NCI-H128 (cell line): Measurements from ENCODE around the gene CTNNA1.
"Not testable (repeated sequence)": the region's sequence is repeated elsewhere in the genome, so short reads cannot be mapped to it uniquely, and the experiment has no call there.

ENCODE experiments used
- DNase-seq: peaks from one replicate; lab custom pipeline; 2025; ENCODE audit not compliant: unreplicated experiment; lab: John Stamatoyannopoulos, UW

Gene CTNNA1, protein sequence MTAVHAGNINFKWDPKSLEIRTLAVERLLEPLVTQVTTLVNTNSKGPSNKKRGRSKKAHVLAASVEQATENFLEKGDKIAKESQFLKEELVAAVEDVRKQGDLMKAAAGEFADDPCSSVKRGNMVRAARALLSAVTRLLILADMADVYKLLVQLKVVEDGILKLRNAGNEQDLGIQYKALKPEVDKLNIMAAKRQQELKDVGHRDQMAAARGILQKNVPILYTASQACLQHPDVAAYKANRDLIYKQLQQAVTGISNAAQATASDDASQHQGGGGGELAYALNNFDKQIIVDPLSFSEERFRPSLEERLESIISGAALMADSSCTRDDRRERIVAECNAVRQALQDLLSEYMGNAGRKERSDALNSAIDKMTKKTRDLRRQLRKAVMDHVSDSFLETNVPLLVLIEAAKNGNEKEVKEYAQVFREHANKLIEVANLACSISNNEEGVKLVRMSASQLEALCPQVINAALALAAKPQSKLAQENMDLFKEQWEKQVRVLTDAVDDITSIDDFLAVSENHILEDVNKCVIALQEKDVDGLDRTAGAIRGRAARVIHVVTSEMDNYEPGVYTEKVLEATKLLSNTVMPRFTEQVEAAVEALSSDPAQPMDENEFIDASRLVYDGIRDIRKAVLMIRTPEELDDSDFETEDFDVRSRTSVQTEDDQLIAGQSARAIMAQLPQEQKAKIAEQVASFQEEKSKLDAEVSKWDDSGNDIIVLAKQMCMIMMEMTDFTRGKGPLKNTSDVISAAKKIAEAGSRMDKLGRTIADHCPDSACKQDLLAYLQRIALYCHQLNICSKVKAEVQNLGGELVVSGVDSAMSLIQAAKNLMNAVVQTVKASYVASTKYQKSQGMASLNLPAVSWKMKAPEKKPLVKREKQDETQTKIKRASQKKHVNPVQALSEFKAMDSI

DNA sequence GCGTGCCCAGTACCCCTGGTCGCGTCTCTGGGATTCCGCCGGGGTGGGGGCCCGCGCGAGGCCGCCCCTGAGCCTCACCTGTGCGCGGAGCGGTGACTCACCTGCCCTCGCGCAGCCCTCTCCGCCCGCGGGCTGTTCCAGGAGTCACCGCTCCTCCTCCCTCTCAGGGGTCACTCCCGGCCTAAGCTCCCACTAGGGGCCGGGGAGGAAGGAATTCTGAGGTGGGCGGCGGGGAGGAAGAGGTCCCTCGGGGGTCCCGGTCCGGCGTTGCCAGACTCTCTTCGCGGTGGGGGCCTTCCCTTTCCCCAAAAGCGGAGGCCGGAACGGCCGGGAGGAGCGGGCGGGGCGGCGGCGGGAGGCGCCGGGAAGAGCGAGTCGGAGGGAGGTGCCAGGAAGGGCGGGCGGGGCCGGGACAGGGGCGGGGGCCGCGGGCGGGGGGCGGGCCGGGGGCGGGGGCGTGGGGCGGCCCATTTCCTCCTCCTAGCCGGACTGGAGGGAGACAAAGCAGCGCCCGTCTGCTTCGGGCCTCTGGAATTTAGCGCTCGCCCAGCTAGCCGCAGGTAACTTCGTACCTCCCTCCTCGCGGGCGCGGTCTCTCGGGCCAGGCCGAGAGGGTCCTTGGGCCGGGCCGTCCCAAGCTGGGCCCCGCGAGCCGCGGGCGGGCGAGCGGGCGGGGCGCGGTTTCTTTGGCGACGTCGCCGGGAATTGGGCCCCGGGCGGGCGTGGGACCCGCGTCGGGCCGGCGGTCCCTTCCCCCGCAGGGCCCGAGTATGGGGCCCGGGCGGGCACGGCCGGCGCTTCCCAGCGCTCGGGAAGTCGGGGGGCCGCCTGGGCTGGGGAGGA, at the start of gene CTNNA1:
TSS of gene CTNNA1 (plus strand) at position 475 of the 843 bp plus-strand sequence. CDS start 28,500 bp downstream, outside the sequence.
- DNase-seq, result no peak

DNA sequence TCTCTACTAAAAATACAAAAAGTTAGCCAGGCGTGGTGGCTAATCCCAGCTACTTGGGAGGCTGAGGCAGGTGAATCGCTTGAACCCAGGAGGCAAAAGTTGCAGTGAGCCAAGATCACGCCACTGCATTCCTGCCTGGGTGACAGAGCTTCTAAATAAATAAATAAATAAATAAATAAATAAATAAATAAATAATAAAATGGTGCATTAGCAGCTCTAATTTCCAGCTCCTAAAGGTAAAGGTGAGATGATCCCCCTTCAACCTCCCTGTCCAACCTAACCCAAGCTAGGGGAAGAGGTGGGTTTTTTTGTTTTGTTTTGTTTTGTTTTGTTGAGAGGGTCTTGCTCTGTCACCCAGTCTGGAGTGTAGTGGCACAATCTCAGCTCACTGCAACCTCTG, 49.4 kb upstream of the CTNNA1 start:
- not testable (repeated sequence) for DNase-seq

DNA sequence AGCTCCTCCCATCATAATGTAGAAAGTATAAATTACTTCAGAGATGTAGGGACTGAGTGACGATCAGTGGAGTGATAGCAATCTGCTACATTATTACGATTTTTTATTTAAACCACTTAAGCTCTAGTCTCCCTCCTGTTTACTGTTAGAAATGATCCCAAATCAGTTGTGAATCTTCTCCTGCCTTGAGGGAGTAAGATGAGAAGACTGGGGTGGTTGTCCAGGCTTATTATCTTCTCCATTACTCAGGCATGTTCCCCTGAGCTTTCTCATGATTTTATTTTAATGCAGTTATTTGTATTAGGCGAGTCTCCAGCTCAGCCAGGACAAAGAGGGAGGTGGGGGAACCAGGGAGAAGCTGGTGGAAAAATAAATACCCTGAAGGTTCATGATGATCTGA, 48.2 kb upstream of the CTNNA1 start:
- DNase-seq, result no peak

DNA sequence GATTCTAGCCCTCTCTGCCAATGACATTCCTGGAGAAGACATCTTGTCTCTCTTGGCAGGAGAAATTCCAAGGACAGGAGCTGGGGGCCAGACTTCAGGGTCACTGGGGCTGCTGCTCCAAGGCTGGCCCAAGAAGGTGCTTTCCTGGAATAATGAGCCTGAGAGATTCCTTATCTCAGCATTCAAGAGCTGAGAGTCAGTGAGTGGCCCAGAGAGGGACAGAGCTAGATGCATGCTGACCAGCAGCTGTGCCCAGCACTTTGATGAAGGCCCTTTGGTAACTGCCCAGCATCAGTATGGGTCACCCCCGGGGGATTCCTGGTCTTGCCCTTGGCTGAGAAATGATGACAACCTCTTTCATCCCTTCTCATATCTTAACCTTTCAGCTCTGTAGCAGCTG, 47.7 kb upstream of the CTNNA1 start:
- no peak for DNase-seq

DNA sequence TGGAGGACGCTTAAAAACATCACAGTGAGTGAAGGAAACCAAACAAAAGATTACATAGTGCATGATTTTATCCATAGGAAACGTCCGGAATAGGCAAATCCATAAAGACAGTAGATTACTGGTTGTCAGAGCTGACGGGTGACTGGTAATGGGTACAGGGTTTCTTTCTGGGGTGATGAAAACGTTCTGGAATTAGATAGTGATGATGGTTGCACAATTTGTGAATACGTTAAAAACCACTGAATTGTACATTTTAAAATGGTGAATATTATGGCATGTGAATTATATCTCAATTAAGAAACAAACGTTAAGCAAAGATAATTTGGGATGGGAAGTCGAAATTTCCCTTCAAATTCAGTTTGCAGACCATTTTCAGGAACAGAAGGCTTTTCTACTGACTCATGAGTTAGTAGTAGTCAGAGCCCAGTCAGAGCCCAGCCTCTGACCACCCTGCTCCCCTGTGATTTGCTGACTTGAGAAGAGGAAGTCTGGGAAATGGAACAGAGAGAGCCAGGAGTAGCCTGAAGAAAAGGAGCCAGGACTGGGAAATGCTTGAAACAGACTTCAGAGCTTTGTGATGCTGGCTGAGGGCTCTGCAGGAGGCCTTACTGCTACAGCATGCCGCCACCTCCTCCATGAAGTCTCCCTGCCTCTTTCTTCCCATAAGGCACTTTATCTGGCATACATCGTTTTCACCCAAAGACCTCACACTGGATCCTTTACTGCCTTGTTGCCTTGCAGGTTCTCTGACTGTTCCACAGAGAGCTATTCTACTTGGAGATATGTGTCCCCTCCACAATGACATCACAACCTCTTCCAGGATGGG, 46.4 kb upstream of the CTNNA1 start:
- no peak for DNase-seq

DNA sequence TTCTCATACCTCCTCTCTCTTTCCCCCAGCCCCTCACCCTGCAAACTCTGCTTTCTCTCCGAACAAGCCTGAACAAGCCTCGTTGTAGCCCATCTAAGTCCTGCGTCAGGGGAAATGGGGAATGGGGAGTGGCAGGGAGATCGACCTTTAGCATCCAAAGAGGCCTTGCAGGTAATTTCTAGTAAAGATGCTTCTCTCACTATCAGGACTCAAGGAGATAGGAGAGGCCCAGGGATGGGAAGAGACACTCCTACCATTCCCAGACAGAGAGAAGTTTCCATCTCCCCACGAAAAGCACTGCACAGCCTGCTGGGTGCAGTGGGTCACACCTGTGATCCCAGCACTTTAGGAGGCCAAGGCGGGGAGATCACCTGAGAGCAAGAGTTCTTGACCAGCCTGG, 44.4 kb upstream of the CTNNA1 start:
- no peak for DNase-seq

DNA sequence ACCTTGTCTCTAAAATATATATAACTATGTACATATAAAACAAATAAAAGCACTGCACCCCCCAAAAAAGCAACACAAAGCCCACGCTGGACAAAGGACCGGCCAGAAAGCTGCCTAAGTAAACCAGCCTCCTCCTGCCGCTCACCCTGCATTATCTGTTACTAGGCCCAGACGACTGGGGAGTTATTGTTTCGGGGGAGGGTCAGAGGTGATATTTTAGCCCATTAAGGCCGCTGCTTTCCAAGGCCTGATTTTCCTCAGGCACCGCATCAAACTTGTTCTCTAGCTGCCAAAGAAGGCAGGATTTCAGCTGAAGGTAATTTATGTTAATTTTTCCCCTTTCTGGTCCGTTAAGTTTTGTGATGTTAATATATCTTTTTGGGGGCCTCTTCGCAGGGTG, 44.0 kb upstream of the CTNNA1 start:
- DNase-seq, result no peak

DNA sequence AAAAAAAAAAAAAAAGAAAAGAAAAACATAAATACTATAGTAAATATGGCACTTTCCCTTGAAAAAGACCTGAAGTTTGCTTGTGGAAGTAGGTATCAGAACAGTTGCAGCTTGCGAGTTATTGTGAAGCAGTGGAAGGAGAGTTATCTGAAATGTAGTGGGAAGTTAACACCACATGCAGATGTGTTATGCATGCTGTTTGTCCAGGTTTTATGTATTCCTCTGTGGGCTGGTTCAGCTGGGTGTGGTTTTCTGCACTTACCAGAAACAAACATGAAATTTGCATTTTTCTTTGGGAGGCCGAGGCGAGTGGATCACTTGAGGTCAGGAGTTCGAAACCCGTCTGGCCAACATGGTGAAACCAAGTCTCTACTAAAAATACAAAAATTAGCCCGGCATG, 42.1 kb upstream of the CTNNA1 start:
- no peak for DNase-seq

DNA sequence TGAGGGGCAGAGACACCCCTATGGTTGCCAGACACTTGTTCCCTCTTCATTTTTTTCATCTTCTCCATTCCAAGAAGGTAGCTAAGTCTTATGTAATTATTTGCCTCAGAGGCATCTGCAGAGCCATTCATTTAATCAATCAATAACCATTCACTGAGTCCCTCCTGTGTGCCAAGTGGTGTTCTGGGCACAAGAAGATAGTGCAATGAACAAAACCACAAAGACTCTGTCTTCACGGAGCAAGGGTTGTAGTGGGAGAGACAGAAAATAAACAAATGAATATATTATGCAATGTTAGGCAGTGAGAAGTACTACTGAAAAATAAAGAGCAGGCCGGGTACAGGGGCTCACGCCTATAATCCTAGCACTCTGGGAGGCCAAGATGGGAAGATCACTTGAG, 41.4 kb upstream of the CTNNA1 start:
- no peak for DNase-seq

DNA sequence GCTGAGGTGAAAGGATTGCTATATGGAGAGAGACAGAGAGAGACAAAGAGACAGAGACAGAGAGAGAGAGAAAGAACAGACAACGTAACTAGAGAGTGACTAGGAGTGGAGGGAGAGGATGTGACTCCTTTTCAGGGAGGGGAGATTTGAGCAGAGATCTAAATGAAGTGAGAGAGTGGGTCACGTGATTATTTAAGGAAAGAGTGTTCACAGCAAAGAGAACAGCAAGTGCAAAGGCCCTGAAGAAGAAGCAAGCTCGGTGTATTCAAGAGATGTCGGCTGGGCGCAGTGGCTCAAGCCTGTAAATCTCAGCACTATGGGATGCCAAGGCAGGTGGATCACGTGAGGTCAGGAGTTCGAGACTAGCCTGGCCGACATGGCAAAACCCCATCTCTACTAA, 40.9 kb upstream of the CTNNA1 start:
- no peak for DNase-seq

DNA sequence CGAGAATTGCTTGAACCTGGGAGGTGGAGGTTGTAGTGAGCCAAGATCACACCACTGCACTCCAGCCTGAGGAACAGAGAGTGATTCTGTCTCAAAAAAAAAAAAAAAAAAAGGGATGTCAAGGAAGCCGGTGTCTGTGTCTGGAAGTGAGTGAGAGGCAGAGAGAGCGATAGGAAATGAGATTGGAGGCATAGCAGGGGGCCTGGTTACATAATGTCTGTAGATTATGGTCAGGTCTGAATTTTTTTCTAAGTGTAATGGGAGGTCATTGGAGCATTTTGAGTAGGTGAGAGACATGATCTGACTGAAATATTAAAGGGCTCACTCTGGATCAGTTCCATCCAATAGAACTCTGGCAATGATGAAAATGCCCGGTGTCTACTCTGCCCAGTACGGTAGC, 40.4 kb upstream of the CTNNA1 start:
- DNase-seq, result no peak

DNA sequence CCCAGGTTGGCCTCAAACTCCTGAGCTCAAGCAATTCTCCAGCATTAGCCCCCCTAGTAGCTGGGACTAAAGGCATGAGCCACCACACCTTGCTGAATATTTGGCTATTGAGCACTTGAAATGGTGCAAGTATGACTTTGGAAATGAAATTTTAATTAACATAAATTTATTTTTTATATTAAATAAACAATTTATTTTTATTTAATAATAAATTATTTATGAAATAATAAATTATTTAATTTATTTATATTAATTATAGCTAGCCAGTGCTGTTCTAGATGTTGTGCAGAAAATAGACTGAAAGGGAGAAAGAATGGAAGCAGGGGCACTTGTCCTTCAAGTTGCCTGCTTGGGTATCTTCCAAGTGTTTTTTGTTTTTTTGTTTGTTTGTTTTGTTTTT, 40.0 kb upstream of the CTNNA1 start:
- no peak for DNase-seq

DNA sequence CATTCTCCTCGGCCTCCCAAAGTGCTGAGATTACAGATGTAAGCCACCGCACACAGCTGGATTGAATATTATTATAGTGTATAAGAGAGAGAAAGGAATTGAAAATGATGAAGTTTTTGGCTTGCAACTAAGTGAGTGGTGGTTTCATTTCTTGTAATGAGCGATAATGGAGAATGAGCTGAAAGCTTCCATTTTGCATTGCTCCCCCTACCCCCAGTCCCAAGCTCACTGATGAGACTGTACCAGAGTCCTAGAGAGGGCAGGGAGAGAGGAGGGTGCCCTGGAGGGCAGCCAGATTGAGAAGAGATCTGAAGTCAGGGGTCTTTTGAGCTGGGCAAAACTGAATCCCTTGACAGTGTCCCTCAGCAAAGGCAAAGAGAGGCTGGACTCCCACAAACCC, 38.5 kb upstream of the CTNNA1 start:
- no peak for DNase-seq

DNA sequence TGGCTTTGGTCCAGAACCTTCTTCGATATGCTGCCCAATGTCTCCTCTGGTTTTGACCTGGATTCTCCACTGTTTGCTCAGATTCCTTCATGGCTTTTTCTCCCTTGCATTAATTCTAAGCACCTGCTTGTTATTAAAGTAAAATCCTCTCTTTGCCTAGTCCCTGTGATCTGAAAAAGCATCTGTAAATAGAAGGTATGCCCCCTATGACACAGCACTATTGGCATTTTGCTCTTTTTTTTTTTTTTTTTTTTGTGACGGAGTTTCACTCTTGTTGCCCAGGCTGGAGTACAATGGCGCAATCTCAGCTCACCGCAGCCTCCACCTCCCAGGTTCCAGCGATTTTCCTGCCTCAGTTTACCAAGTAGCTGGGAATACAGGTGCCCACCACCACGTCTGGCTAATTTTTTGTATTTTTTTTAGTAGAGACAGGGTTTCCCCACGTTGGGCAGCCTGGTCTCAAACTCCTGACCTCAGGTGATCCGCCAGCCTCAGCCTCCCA, 37.2 kb upstream of the CTNNA1 start:
- not testable (repeated sequence) for DNase-seq

DNA sequence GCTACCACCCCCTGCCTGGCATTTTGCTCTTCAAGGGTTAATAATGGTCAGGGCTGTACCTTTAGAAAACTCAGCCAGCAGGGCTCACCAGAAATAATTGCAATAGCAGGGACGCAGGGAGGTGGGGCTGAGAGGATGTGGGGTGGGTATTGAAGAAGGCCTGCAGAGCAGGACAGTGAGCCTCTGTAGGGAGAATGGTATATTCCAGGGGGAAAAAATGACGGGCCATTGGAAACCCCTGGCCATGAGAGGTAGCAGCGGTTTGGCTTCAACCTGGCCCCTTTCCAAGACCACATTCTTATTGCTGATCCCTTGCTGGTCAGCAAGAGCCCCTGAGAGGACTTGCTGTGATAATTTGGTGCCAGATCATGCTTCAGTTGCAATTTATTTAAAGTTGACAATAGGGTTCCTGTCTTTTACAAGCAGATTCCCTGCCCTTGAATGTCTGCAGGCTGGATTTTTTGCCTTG, 36.7 kb upstream of the CTNNA1 start:
- DNase-seq, result no peak

DNA sequence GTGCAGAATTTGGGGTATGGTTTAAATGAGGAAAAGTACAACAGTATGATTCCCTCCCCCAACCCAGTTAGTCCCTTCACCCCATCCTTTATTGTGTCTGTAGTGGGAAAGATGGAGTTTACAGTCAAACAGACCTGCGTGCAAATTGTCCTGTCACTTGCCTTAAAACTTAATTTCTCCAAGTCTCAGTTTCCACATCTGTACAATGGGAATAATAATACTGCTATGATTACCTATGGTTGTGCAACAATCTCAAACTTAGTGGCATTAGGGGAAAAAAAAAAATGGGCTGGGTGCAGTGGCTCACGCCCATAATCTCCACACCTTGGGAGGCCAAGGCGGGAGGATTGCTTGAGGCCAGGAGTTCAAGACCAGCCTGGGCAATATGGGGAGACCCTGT, 35.8 kb upstream of the CTNNA1 start:
- DNase-seq, result no peak

DNA sequence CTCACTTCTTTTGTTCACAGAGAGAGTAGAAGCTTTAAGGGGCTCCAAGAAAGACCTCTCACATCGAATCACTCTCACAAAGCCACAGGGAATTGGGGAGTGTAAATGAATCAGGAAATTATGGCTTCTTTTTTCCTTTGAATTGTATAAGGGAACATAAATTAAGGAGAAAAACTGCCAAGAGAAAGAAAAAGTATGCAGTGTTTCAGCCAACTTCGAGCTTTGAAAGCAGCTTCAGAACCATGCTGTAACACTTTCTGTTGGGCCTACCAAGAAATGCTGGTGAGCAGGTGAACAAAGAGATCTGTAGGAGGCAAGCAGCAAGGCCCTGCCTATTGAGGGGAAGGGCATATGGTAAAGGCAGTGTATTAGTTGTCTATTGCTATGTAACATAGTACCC, 33.4 kb upstream of the CTNNA1 start:
- no peak for DNase-seq

DNA sequence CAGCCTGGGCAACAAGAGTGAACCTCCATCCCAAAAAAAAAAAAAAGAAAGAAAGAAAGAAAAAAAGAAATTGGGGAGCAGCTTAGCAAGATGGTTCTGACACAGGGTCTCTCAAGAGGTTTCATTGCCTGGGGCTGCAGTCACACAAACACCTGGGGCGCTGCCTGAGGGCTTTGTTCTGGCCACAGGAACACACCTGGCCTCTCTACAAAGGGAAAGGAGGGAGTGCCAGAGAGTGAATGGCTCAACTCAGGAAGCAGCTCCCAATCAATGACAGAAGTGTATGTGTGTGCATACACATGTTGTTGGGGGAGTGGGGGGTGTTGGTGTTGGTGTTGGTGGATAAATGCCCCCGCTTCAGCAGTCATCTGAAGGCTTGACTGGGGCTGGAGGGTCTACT, 32.4 kb upstream of the CTNNA1 start:
- no peak for DNase-seq

DNA sequence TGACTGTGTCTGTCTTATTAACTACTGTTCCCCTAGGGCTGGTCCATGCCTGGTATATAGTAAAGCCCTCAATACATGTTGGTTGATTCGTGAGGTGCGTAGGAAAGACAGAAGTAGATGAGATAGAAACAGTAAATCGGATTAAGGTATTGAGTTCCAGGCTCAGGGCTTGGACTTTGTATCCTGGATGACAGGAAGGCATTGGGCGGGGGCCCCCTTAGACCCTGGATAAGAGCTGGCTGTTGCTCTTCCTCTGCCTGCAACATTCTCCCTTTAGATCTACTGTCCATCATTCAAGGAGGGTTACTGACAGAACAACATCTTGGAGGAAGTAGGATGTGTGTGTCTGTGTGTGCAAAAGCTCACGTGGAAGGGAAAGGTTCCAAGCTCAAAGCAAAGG, 31.2 kb upstream of the CTNNA1 start:
- no peak for DNase-seq

DNA sequence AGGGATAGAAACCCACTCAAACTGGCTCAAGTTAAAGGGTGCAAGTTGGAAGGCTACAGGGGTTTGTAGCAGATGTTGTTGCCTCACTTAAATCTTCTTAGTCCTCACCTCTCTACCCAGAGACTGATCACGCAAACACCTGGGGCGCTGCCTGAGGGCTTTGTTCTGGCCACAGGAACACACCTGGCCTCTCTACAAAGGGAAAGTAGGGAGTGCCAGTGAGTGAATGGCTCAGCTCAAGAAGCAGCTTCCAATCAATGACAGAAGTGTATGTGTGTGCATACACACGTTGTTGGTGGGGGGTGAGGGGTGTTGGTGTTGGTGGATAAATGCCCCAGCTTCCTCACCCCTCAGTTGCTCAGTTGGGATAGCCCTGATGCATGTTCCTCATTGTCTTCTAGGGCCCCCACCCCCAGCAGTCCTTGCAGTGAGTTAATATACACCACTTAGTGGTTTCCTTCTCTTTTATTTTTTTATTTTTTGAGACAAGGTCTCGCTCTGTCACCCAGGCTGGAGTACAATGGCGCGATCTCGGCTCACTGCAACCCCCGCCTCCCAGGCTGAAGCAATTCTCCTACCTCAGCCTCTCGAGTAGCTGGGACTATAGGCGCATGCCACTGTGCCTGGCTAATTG, 30.6 kb upstream of the CTNNA1 start:
- DNase-seq, result no peak
